IMR-90 (cell line): ENCODE measurements around the gene FER1L5. TPM values are rescaled to one million over a fixed set of nuclear protein-coding genes. Genes with fewer than 3 reads are reported as not detected.

ENCODE experiments used
- ATAC-seq: fragments of 200-7000 bp; cut with Tn5 transposase; 2 replicates; pipeline ENCODE4 v1.9.1; 2020; ENCODE audit warnings: low read depth, mild to moderate bottlenecking, moderate library complexity
- BruUV-seq: library from RNA; stranded (reverse); fragments of 400-500 nt; replicated peaks from 2 replicates; lab custom pipeline; 2021; lab: Mats Ljungman, UMichigan
- CTCF ChIA-PET: fragments of 300-600 bp; formaldehyde crosslinking; extraction: SDS; loops from one replicate; lab custom pipeline; 2021; ENCODE audit warnings: antibody characterized with exemption; lab: Yijun Ruan, JAX
- POLR2A ChIA-PET: fragments of 300-600 bp; sonication (Branson Sonifier 250); formaldehyde crosslinking; loops from one replicate; lab custom pipeline; 2022; ENCODE audit warnings: antibody characterized with exemption; ENCODE audit not compliant: unreplicated experiment; lab: Charles Lee
- DNase-seq: peaks from one replicate; pipeline ENCODE4 v3.0.0; 2013
- H2AFZ ChIP-seq: replicated peaks from 2 replicates; pipeline ENCODE3; 2013; ENCODE audit warnings: low read length, mild to moderate bottlenecking; ENCODE audit not compliant: poor library complexity
- H2AK5ac ChIP-seq: 2 replicates; pipeline ENCODE4 v1.6.1; 2013; ENCODE audit warnings: low read depth, low read length, inconsistent platforms
- H2AK9ac ChIP-seq: replicated peaks from 2 replicates; pipeline ENCODE3; 2013; ENCODE audit warnings: mild to moderate bottlenecking, low read depth, low read length, moderate library complexity; ENCODE audit not compliant: poor library complexity
- H2BK120ac ChIP-seq: 2 replicates; pipeline ENCODE4 v1.6.1; 2013; ENCODE audit warnings: low read depth, low read length, inconsistent platforms
- H2BK15ac ChIP-seq: 3 replicates; pipeline ENCODE4 v1.6.1; 2013; ENCODE audit warnings: low read depth, low read length, inconsistent platforms
- H2BK20ac ChIP-seq: 2 replicates; pipeline ENCODE4 v1.6.1; 2013; ENCODE audit warnings: low read depth, mild to moderate bottlenecking, inconsistent platforms, low read length, moderate library complexity
- H2BK5ac ChIP-seq: 2 replicates; pipeline ENCODE4 v1.6.1; 2013; ENCODE audit warnings: mild to moderate bottlenecking, low read depth, low read length, inconsistent platforms; ENCODE audit not compliant: poor library complexity, severe bottlenecking
- H3K14ac ChIP-seq: replicated peaks from 2 replicates; pipeline ENCODE4 v1.6.1; 2013; ENCODE audit warnings: low read depth, low read length, inconsistent platforms
- H3K18ac ChIP-seq: 2 replicates; pipeline ENCODE4 v1.6.1; 2013; ENCODE audit warnings: low read depth, low read length, control low read depth
- H3K23ac ChIP-seq: 2 replicates; pipeline ENCODE4 v1.6.1; 2013; ENCODE audit warnings: low read depth, low read length, inconsistent platforms
- H3K27ac ChIP-seq: 2 replicates; pipeline ENCODE4 v1.5.1; 2013; ENCODE audit warnings: mild to moderate bottlenecking, control low read depth, low read length; ENCODE audit not compliant: insufficient read depth
- H3K27me3 ChIP-seq: 2 replicates; pipeline ENCODE4 v1.6.1; 2013; ENCODE audit warnings: low read length; ENCODE audit not compliant: control insufficient read depth, insufficient read depth
- H3K36me3 ChIP-seq: 2 replicates; pipeline ENCODE4 v1.6.1; 2013; ENCODE audit warnings: low read length, mixed read lengths; ENCODE audit not compliant: control insufficient read depth, insufficient read depth
- H3K4ac ChIP-seq: 2 replicates; pipeline ENCODE4 v1.6.1; 2013; ENCODE audit warnings: low read depth, low read length, inconsistent platforms
- H3K4me1 ChIP-seq: 2 replicates; pipeline ENCODE4 v1.6.1; 2013; ENCODE audit warnings: low read length, mixed read lengths; ENCODE audit not compliant: control insufficient read depth, insufficient read depth
- H3K4me2 ChIP-seq: 2 replicates; pipeline ENCODE4 v1.6.1; 2013; ENCODE audit warnings: low read depth, mild to moderate bottlenecking, control low read depth, low read length, moderate library complexity
- H3K4me3 ChIP-seq: 2 replicates; pipeline ENCODE4 v1.5.1; 2013; ENCODE audit warnings: low read depth, mild to moderate bottlenecking, control low read depth, low read length, moderate library complexity; ENCODE audit not compliant: insufficient read depth
- H3K56ac ChIP-seq: 2 replicates; pipeline ENCODE4 v1.6.1; 2013; ENCODE audit warnings: low read length, inconsistent platforms; ENCODE audit not compliant: insufficient read depth; ENCODE audit errors: extremely low read depth
- H3K79me1 ChIP-seq, 2 experiments: 2 replicates each; pipeline ENCODE4 v1.6.1; 2013; ENCODE audit warnings: low read length in 2 of 2, inconsistent platforms in 1 of 2, low read depth in 1 of 2
- H3K9ac ChIP-seq: 2 replicates; pipeline ENCODE4 v1.6.1; 2013; ENCODE audit warnings: low read depth, low read length, control low read depth
- H3K9me1 ChIP-seq: 2 replicates; pipeline ENCODE4 v1.6.1; 2013; ENCODE audit warnings: low read length, inconsistent platforms; ENCODE audit not compliant: insufficient read depth
- H3K9me3 ChIP-seq: 2 replicates; pipeline ENCODE4 v1.6.1; 2013; ENCODE audit warnings: low read length; ENCODE audit not compliant: control insufficient read depth, insufficient read depth
- H4K20me1 ChIP-seq: 2 replicates; pipeline ENCODE4 v1.6.1; 2013; ENCODE audit warnings: low read length, inconsistent platforms; ENCODE audit not compliant: insufficient read depth
- H4K5ac ChIP-seq: 2 replicates; pipeline ENCODE4 v1.6.1; 2013; ENCODE audit warnings: mild to moderate bottlenecking, low read depth, low read length, control low read depth
- H4K8ac ChIP-seq, 2 experiments: 2 replicates each; pipeline ENCODE4 v1.6.1; 2013; ENCODE audit warnings: low read depth in 2 of 2, low read length in 2 of 2, control low read depth in 1 of 2, inconsistent platforms in 1 of 2
- H4K91ac ChIP-seq: 2 replicates; pipeline ENCODE4 v1.6.1; 2013; ENCODE audit warnings: low read depth, low read length, inconsistent platforms; ENCODE audit not compliant: insufficient read depth
- BHLHE40 ChIP-seq: fragments of 150-350 bp; IDR thresholded peaks from 2 replicates; pipeline ENCODE4 v1.6.1; 2016; ENCODE audit warnings: mild to moderate bottlenecking, low read depth, low read length
- CEBPB ChIP-seq: IDR thresholded peaks from 2 replicates; pipeline ENCODE4 v1.6.1; 2012; ENCODE audit warnings: low read depth, low read length, improper control_type of control experiment
- CHD1 ChIP-seq: IDR thresholded peaks from 2 replicates; pipeline ENCODE4 v1.6.1; 2012; ENCODE audit warnings: low read depth, low read length, improper control_type of control experiment
- FOS ChIP-seq: fragments of 150-350 bp; IDR thresholded peaks from 2 replicates; pipeline ENCODE4 v1.6.1; 2016; ENCODE audit warnings: low read depth, low read length
- MAFK ChIP-seq: IDR thresholded peaks from 2 replicates; pipeline ENCODE4 v1.6.1; 2012; ENCODE audit warnings: low read depth, low read length, improper control_type of control experiment
- MAZ ChIP-seq: IDR thresholded peaks from 2 replicates; pipeline ENCODE4 v1.6.1; 2012; ENCODE audit warnings: low read depth, mild to moderate bottlenecking, low read length, improper control_type of control experiment, moderate library complexity, borderline replicate concordance
- MXI1 ChIP-seq: IDR thresholded peaks from 2 replicates; pipeline ENCODE4 v1.6.1; 2012; ENCODE audit warnings: low read depth, mild to moderate bottlenecking, low read length, moderate library complexity, borderline replicate concordance
- NFE2L2 ChIP-seq: fragments of 150-350 bp; IDR thresholded peaks from 2 replicates; pipeline ENCODE4 v1.6.1; 2016; ENCODE audit warnings: low read depth, mild to moderate bottlenecking, low read length
- POLR2A ChIP-seq: IDR thresholded peaks from 2 replicates; pipeline ENCODE4 v1.6.1; 2012; ENCODE audit warnings: mild to moderate bottlenecking, low read depth, low read length
- RAD21 ChIP-seq: IDR thresholded peaks from 2 replicates; pipeline ENCODE4 v1.6.1; 2012; ENCODE audit warnings: low read length, improper control_type of control experiment
- RCOR1 ChIP-seq: IDR thresholded peaks from 2 replicates; pipeline ENCODE4 v1.6.1; 2012; ENCODE audit warnings: mild to moderate bottlenecking, low read length, improper control_type of control experiment; ENCODE audit not compliant: insufficient replicate concordance
- RFX5 ChIP-seq: IDR thresholded peaks from 2 replicates; pipeline ENCODE4 v1.8.0; 2012; ENCODE audit warnings: low read depth, mild to moderate bottlenecking, low read length, moderate library complexity
- SMC3 ChIP-seq: fragments of 150-350 bp; IDR thresholded peaks from 2 replicates; pipeline ENCODE4 v1.6.1; 2016; ENCODE audit warnings: low read depth, mild to moderate bottlenecking, antibody characterized with exemption, low read length, moderate library complexity
- dilution Hi-C: fragments of 300-500 bp; cut with HindIII; formaldehyde crosslinking; loops from one replicate; pipeline ENCODE4 v1.14.3; 2018; ENCODE audit warnings: low sequenced_read_pairs; ENCODE audit not compliant: unreplicated experiment
- in situ Hi-C: fragments of 300-500 bp; cut with MboI; formaldehyde crosslinking; loops from 3 replicates; pipeline ENCODE4 v1.14.3; 2019; ENCODE audit warnings: low sequenced_read_pairs, inconsistent platforms, mixed read lengths
- intact Hi-C: fragments of 100-400 bp; cut with micrococcal nuclease; formaldehyde crosslinking; loops from 2 replicates; pipeline ENCODE4 v1.10.0; 2022
- polyA plus RNA-seq, 3 experiments: library from polyadenylated mRNA; depleted of rRNA; stranded (reverse); fragments of >200 nt; gene quantifications; 2 replicates each; pipeline ENCODE4 v1.2.3, GENCODE V29; 2012; ENCODE audit warnings: low replicate concordance in 1 of 3
- total RNA-seq: library from RNA; depleted of rRNA; stranded (reverse); fragments of >200 nt; gene quantifications from 2 replicates; pipeline ENCODE4 v1.2.3, GENCODE V29; 2012
- TF ChIP-seq, protein P1 (sequence below): conservative IDR thresholded peaks from 2 replicates; pipeline ENCODE4 v1.5.1; 2012; ENCODE audit warnings: mild to moderate bottlenecking, low read depth, low read length, improper control_type of control experiment
- TF ChIP-seq, protein P2 (sequence below): fragments of 150-350 bp; IDR thresholded peaks from 2 replicates; pipeline ENCODE4 v1.6.1; 2016; ENCODE audit warnings: low read depth, mild to moderate bottlenecking, low read length, moderate library complexity, borderline replicate concordance
- TF ChIP-seq, protein P3 (sequence below): fragments of 150-350 bp; IDR thresholded peaks from 2 replicates; pipeline ENCODE4 v1.6.1; 2017; ENCODE audit warnings: mild to moderate bottlenecking, antibody characterized with exemption, low read length, low read depth

The FER1L5 gene
- total and polyA plus RNA-seq, 2 of the 4 experiments (the other 2 are of a cell fraction): 0.15 to 0.36 TPM

DNA sequence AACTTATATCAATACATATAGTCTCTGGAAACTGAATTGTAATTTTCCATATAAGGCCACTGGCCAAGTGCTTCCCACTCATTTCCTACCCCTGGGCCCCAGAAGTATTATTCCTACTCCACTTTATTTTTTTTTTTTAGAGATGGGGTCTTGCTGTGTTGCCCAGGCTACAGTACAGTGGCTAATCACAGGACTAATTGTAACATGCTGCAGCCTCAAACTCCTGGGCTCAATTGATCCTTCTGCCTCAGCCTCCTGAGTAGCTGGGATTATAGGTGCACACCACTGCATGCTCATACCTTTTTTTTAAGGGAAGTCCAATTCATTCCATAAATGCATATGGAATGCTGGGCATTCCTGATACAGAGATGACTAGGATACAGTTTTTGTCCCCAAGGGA is 111.8 kb downstream of the FER1L5 start:
- H3K9ac ChIP-seq: no peak overlapping the region
- no peak overlapping the region for H4K91ac ChIP-seq
- no TSS peak for BruUV-seq
- no peak overlapping the region for H2BK5ac ChIP-seq
- no peaks in the 10 kb centered on the region for H3K9me1 ChIP-seq
- H3K4me1 ChIP-seq: no peaks in the 10 kb centered on the region
- no peak overlapping the region for H2BK20ac ChIP-seq
- H3K4me3 ChIP-seq: no peak overlapping the region
- H3K56ac ChIP-seq: no peak overlapping the region
- ATAC-seq (no peak), DNase-seq (no peak)
- no peak overlapping the region for H3K23ac ChIP-seq
- TF ChIP-seq MAZ (no peak), SMC3 (no peak), FOS (no peak), MAFK (no peak), POLR2A (no peak), CEBPB (no peak), RAD21 (no peak), MXI1 (no peak), NFE2L2 (no peak), RFX5 (no peak), RCOR1 (no peak), CHD1 (no peak), BHLHE40 (no peak)
- TF ChIP-seq, protein P1, sequence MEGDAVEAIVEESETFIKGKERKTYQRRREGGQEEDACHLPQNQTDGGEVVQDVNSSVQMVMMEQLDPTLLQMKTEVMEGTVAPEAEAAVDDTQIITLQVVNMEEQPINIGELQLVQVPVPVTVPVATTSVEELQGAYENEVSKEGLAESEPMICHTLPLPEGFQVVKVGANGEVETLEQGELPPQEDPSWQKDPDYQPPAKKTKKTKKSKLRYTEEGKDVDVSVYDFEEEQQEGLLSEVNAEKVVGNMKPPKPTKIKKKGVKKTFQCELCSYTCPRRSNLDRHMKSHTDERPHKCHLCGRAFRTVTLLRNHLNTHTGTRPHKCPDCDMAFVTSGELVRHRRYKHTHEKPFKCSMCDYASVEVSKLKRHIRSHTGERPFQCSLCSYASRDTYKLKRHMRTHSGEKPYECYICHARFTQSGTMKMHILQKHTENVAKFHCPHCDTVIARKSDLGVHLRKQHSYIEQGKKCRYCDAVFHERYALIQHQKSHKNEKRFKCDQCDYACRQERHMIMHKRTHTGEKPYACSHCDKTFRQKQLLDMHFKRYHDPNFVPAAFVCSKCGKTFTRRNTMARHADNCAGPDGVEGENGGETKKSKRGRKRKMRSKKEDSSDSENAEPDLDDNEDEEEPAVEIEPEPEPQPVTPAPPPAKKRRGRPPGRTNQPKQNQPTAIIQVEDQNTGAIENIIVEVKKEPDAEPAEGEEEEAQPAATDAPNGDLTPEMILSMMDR: no peak
- TF ChIP-seq, protein P2, sequence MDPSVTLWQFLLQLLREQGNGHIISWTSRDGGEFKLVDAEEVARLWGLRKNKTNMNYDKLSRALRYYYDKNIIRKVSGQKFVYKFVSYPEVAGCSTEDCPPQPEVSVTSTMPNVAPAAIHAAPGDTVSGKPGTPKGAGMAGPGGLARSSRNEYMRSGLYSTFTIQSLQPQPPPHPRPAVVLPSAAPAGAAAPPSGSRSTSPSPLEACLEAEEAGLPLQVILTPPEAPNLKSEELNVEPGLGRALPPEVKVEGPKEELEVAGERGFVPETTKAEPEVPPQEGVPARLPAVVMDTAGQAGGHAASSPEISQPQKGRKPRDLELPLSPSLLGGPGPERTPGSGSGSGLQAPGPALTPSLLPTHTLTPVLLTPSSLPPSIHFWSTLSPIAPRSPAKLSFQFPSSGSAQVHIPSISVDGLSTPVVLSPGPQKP: no peak
- TF ChIP-seq, protein P3, sequence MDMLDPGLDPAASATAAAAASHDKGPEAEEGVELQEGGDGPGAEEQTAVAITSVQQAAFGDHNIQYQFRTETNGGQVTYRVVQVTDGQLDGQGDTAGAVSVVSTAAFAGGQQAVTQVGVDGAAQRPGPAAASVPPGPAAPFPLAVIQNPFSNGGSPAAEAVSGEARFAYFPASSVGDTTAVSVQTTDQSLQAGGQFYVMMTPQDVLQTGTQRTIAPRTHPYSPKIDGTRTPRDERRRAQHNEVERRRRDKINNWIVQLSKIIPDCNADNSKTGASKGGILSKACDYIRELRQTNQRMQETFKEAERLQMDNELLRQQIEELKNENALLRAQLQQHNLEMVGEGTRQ: no peak
- POLR2A ChIA-PET: no interaction called here
- intact Hi-C loops (no loop called here), dilution Hi-C loops (no loop called here), in situ Hi-C loops (no loop called here)
- H3K9me3 ChIP-seq: no peaks in the 10 kb centered on the region
- H3K79me1 ChIP-seq: no peaks in the 10 kb centered on the region
- no peak overlapping the region for H3K4ac ChIP-seq
- no peaks in the 10 kb centered on the region for H3K36me3 ChIP-seq
- no peak overlapping the region for H4K8ac ChIP-seq
- no peak overlapping the region for H3K18ac ChIP-seq
- H2AK9ac ChIP-seq: no peak overlapping the region
- H3K27me3 ChIP-seq: peaks cover 5% of the 10 kb centered on the region; the same call in 1 of the 2 replicates
- H3K27ac ChIP-seq: no peak overlapping the region
- no peak overlapping the region for H3K14ac ChIP-seq
- no peak overlapping the region for H2AK5ac ChIP-seq
- H3K4me2 ChIP-seq: no peak overlapping the region
- H4K20me1 ChIP-seq: no peaks in the 10 kb centered on the region
- CTCF ChIA-PET: no interaction called here
- no peak overlapping the region for H2BK120ac ChIP-seq
- no peak overlapping the region for H2BK15ac ChIP-seq
- H4K5ac ChIP-seq: no peak overlapping the region
- H2AFZ ChIP-seq: no peak overlapping the region
